ENCODE results near the gene ZNF552.
A peak's percentile ranks its signal among the peaks of the same experiment; 100 is the strongest.

ZNF552 gene

DNA sequence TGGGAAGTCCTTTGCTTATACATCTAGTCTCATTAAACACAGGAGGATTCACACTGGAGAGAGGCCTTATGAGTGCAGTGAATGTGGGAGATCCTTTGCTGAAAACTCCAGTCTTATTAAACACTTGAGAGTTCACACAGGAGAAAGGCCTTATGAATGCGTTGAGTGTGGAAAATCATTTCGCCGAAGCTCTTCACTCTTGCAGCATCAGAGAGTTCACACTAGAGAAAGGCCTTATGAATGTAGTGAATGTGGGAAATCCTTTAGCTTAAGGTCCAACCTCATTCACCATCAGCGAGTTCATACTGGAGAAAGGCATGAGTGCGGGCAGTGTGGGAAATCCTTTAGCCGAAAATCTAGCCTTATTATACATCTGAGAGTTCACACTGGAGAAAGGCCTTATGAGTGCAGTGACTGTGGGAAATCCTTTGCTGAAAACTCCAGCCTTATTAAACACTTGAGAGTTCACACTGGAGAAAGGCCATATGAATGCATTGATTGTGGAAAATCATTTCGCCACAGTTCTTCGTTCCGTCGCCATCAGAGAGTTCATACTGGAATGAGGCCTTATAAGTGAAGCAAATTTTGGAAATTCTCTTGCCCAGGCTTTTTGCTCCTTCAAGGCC lies 35.4 kb downstream of the ZNF552 start:
- H3K27me3 ChIP-seq (ENCODE audit: low read depth): no peaks in the 10 kb centered on the region
- no peak overlapping the region for H3K4me3 ChIP-seq
- peaks cover 9% of the 10 kb centered on the region for H3K9me3 ChIP-seq
- H3K4me1 ChIP-seq: no peaks in the 10 kb centered on the region
- no peak for DNase-seq (ENCODE audit: low spot score in 2 of 2)
- no peaks in the 10 kb centered on the region for H3K36me3 ChIP-seq (replicated peaks)
- in situ Hi-C loops (cut with MboI; ENCODE audit: low sequenced_read_pairs): no loop called here

DNA sequence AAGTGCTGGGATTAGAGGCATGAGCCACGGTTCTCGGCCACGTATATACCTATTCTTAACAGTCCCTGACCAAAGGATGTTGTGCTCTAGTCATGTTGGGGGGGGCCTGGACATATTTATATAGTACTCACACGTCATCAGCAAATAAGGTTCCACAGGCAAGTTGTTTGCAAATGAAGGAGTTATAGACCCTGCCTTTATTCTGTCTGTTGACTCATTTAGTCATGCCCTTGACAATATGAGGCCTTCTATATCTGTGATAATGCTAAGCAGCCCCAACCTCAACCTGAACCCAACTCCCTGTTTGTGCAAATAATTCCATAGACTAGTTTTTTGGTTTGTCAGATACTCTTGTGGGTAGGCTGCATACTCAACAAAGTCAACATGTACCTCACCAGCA lies 36.4 kb downstream of the ZNF552 start:
- Histone ChIP-seq H3K9me3 (peaks cover 9% of the 10 kb centered on the region), H3K4me1 (no peaks in the 10 kb centered on the region), H3K4me3 (no peak overlapping the region), H3K36me3 (replicated peaks) (no peaks in the 10 kb centered on the region), H3K27me3 (ENCODE audit: low read depth) (no peaks in the 10 kb centered on the region)
- in situ Hi-C loops (cut with MboI; ENCODE audit: low sequenced_read_pairs): no loop called here
- no peak for DNase-seq (ENCODE audit: low spot score in 2 of 2)

DNA sequence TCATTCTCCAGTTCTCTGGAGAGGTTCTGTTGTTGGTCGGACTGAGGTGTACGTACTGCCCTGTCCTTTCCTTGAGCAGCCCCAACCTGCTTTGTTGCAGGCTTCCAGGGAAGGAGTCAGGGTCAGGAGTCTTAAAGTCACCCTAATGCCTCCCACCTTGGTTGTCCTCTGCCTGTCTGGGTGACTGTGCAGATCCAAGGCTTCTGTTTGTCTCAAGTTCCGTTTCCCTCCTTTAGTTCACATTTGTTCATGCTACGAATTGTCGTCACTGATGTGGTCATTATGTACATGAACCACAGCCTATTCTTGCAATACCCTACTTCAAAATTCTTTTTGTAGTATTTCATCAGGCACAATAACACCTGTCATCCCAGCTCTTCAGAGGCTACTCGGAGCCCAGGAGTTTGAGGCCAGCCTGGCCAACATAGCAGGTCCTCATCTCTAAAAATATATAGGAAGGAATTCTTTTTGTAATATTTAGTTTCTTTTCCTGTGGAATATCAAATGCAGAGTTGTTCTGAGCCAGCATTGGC lies 37.9 kb downstream of the ZNF552 start:
- in situ Hi-C loops (cut with MboI; ENCODE audit: low sequenced_read_pairs): no loop called here
- no peaks in the 10 kb centered on the region for H3K27me3 ChIP-seq (ENCODE audit: low read depth)
- no peak for DNase-seq (ENCODE audit: low spot score in 2 of 2)
- no peaks in the 10 kb centered on the region for H3K36me3 ChIP-seq (replicated peaks)
- peaks cover 9% of the 10 kb centered on the region for H3K9me3 ChIP-seq
- H3K4me1 ChIP-seq: no peaks in the 10 kb centered on the region
- no peak overlapping the region for H3K4me3 ChIP-seq

DNA sequence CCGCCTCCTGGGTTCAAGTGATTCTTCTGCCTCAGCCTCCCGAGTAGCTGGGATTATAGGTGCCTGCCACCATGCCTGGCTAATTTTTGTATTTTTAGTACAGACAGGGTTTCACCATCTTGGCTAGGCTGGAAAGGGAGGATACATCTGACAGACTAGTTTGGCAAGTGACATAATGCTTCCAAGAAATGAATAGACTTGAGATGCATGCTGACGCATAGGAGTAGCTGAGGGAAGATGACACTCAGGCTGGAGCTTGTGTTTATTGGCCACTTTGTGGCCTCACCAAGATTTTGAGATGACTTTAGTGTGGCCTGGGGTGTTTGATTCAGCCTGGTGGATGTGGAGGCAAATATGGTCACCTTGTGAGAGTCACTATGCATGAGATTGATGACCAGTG lies 41.2 kb downstream of the ZNF552 start:
- Histone ChIP-seq H3K9me3 (peaks cover 2% of the 10 kb centered on the region; the same call in 1 of the 2 replicates), H3K4me3 (no peak overlapping the region), H3K27me3 (ENCODE audit: low read depth) (no peaks in the 10 kb centered on the region), H3K36me3 (replicated peaks) (no peaks in the 10 kb centered on the region), H3K4me1 (no peaks in the 10 kb centered on the region)
- in situ Hi-C loops (cut with MboI; ENCODE audit: low sequenced_read_pairs): no loop called here
- DNase-seq (ENCODE audit: low spot score in 2 of 2): no peak

DNA sequence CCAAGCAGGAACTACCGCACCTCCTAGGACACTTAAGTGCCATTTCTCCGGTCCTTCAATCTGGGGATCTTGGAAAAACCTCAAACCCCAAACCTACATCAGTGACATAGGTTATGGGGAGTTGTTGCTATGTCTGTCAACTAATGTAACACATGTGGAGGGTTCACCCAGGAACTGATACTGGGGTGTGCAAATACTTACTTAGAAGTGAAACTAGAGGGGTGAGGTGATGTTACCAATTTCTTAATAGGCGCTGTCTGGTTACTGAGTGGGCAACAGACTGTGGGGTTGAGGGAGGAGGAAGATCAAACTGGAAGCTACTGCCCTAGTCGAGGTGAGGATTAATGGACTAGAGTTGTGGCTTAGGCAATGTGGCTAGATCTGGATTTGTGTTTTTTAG lies 43.3 kb downstream of the ZNF552 start:
- Histone ChIP-seq H3K4me1 (no peaks in the 10 kb centered on the region), H3K27me3 (ENCODE audit: low read depth) (no peaks in the 10 kb centered on the region), H3K4me3 (no peak overlapping the region), H3K36me3 (replicated peaks) (no peaks in the 10 kb centered on the region), H3K9me3 (no peaks in the 10 kb centered on the region; the same call in 1 of the 2 replicates)
- no peak for DNase-seq (ENCODE audit: low spot score in 2 of 2)
- in situ Hi-C loops (cut with MboI; ENCODE audit: low sequenced_read_pairs): no loop called here

DNA sequence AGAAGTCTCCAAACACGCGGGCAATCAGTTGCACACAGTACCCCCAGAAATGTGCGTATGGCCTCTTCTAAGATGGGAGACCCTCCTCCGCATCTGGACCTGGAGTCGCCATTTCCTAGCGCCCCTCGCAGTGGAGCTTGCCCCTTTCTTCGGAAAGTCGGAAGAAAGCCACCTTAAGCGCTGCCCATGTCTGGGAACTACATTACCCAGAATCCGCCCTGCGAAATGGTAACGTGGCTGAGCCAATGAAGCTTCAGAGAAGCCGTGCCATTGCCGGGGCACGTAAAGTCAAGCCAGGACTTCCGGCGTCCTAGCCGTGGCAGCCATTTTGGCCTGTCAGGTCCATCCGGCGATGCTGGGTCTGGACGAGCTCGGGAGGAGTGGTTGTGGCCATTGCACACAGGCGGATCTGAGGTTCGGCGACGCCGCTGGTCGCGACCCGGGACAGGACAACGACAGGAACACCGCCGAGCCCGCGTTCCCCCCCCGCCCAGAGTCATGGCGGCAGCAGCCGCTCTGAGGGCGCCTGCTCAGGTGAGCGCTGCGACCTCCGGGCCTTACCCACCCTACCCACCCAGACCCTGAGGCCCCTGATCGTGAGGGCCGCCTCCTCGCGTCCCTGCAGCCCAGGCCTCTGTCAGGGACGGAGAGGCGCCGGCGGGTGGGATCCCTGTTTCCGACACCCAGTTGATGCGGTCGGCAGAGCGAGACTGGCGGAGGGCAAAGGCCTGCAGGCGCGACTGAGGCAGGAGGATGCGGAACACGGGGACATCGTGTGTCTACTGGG lies 45.2 kb downstream of the ZNF552 start, which contains the start of gene ZNF586:
ZNF586 (plus strand) TSS at position 332 of the 787 bp plus-strand sequence; CDS start at position 499, 167 bp downstream.
- Histone ChIP-seq H3K36me3 (replicated peaks) (no peaks in the 10 kb centered on the region), H3K9me3 (no peaks in the 10 kb centered on the region; the same call in 1 of the 2 replicates), H3K4me3 (no peak within 1 kb of the TSS), H3K27me3 (ENCODE audit: low read depth) (no peaks in the 10 kb centered on the region), H3K4me1 (no peaks in the 10 kb centered on the region)
- in situ Hi-C loops (cut with MboI; ENCODE audit: low sequenced_read_pairs): no loop called here
- peak in 1 of 2 experiments; percentile 24 for DNase-seq (ENCODE audit: low spot score in 2 of 2)

DNA sequence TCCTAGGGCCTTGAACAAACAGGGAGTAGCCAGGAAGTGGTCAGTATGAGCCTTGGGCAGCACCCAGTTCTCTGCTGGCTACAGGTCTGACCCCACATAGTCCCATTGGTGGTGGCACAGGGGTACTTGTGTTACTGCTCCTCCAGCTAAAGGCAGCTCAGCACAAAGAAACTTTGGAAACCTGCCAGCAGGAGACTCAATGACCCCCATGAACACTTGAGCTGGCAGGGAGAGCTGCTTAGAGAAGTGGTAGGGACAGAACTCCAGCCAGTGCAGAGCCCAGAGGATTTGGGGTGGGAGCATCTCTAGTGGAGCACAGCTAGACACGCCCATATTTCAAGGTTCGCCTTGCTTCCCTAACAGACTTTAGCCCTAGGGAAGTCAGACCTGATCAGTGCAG lies 55.6 kb downstream of the ZNF552 start:
- Histone ChIP-seq H3K36me3 (replicated peaks) (peaks cover 25% of the 10 kb centered on the region), H3K4me3 (no peak overlapping the region), H3K27me3 (ENCODE audit: low read depth) (no peaks in the 10 kb centered on the region), H3K4me1 (no peaks in the 10 kb centered on the region), H3K9me3 (peaks cover 12% of the 10 kb centered on the region)
- DNase-seq (ENCODE audit: low spot score in 2 of 2): no peak
- in situ Hi-C loops (cut with MboI; ENCODE audit: low sequenced_read_pairs): no loop called here

DNA sequence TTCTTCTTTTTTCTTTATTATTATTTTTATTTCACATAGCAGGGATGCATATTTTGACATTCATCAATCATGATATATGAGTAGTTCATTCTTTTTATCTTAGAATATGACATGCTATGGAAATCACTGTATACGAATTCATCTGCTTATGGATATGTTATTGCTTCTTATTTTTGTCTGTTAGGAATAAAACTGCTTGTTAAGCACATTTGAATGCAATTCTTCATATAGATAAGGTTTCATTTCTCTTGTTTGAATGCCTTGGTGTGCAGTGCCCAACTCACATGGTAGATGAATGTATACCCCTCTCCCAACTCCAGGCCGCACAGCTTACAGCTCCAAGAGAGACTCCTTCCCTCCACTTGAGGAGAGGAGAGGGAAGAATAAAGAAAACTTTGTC lies 56.8 kb downstream of the ZNF552 start:
- Histone ChIP-seq H3K9me3 (peaks cover 15% of the 10 kb centered on the region), H3K4me1 (no peaks in the 10 kb centered on the region), H3K36me3 (replicated peaks) (peaks cover 36% of the 10 kb centered on the region), H3K27me3 (ENCODE audit: low read depth) (no peaks in the 10 kb centered on the region), H3K4me3 (no peak overlapping the region)
- no peak for DNase-seq (ENCODE audit: low spot score in 2 of 2)
- in situ Hi-C loops (cut with MboI; ENCODE audit: low sequenced_read_pairs): no loop called here

Data from HAP-1 (cell line).